Adrenal gland (tissue), 12 donors: Measurements from ENCODE around the gene TROAP. TPM values are rescaled to one million over a fixed set of nuclear protein-coding genes. Genes with fewer than 3 reads are reported as not detected.

Experiments used
- DNase-seq, 7 donors: peaks; one replicate each; pipeline ENCODE4 v3.0.0-alpha.2; 2019 to 2020
- H3K27ac ChIP-seq, 5 donors: fragments of 200-600 bp; sonication (generic) in 4 of 5; 1 replicate in 3 of 5; 2 replicates in 2 of 5; pipeline versions ENCODE4 v1.5.1 to v1.8.0; 2016 to 2020; ENCODE audit warnings: mild to moderate bottlenecking in 1 of 5
- H3K27me3 ChIP-seq: fragments of 200-600 bp; 2 replicates; pipeline ENCODE4 v1.8.0; 2021
- H3K36me3 ChIP-seq, 2 donors: fragments of 200-600 bp; replicated peaks in 1 of 2; 1 replicate in 1 of 2; 2 replicates in 1 of 2; pipeline versions ENCODE4 v1.5.1 to v1.8.0; 2018 to 2022
- H3K4me1 ChIP-seq, 2 donors: fragments of 200-600 bp; replicated peaks in 1 of 2; 1 replicate in 1 of 2; 2 replicates in 1 of 2; pipeline versions ENCODE4 v1.5.1 to v1.8.0; 2018 to 2021
- H3K4me3 ChIP-seq, 4 donors: fragments of 200-600 bp; sonication (generic) in 3 of 4; one replicate each; pipeline ENCODE4 v1.5.1; 2016 to 2018
- H3K9me3 ChIP-seq, 3 donors: fragments of 200-600 bp; sonication (generic) in 1 of 3; replicated peaks in 1 of 3; 1 replicate in 2 of 3; 2 replicates in 1 of 3; pipeline versions ENCODE4 v1.5.1 to v1.8.0; 2016 to 2021
- POLR2A ChIP-seq, 2 donors: fragments of 450-650 bp; IDR thresholded peaks; one replicate each; pipeline ENCODE4 v1.6.1; 2017; ENCODE audit warnings: antibody characterized with exemption in 2 of 2, mild to moderate bottlenecking in 2 of 2, moderate library complexity in 1 of 2
- WGBS, 4 donors: extraction: QIAGEN DNeasy Blood & Tissue Kit in 2 of 4; methylation state at CpG; one replicate each; pipeline versions ENCODE4 v1.1.5 to v1.1.7; 2013 to 2017; 5-methylcytosine and 5-hydroxymethylcytosine counted together
- intact Hi-C, 2 donors: fragments of 100-400 bp; cut with DNase I; formaldehyde crosslinking; loops; one replicate each; pipeline versions ENCODE4 v1.14.1 to v1.15.0; 2022 to 2023
- polyA plus RNA-seq, 3 donors: library from polyadenylated mRNA; stranded (reverse); fragments of 200-250 nt in 2 of 3; fragments of 350-450 nt in 1 of 3; fragmentation: Illumina TruSeq in 1 of 3; extraction: RNeasy Lipid Tissue Mini Kit (QIAGEN cat#74804) in 1 of 3; gene quantifications; one replicate each; pipeline ENCODE4 v1.2.3, GENCODE V29; 2013 to 2014
- total RNA-seq, 9 donors: library from RNA; depleted of rRNA in 4 of 9; stranded (reverse); fragments of >200 nt in 4 of 9; fragments of 120-200 nt in 1 of 9; fragmentation: NEBNext Ultra II Directional in 1 of 9; extraction: Animal tissue kit (Norgen Biotek cat#: 25700) in 1 of 9; gene quantifications; one replicate each; pipeline versions ENCODE4 v1.1.0 to v1.2.4, GENCODE V29; 2013 to 2023
- TF ChIP-seq, protein P1 (sequence below), 6 experiments: fragments of 450-650 bp in 4 of 6; fragments of 200-600 bp in 2 of 6; sonication (generic) in 1 of 6; IDR thresholded peaks; 1 replicate in 5 of 6; 2 replicates in 1 of 6; pipeline versions ENCODE4 v1.5.1 to v1.8.0; 2016 to 2021; ENCODE audit warnings: antibody characterized with exemption in 6 of 6, mild to moderate bottlenecking in 2 of 6, moderate library complexity in 1 of 6
- donor health status: healthy with polysubstance abuse.
- donor health status: Bipolar disorder and iron deficiency.
- donor health status: DM: yes; HTN: yes; CAD: no.
- donor health status: DM: no; HTN: no; CAD: no.
- donor health status: DM: no; HTN: no; CAD: no.
- donor health status: DM: yes; HTN: yes; CAD: no.

Gene TROAP
- total and polyA plus RNA-seq, 12 donors: 0.53 to 9.5 (median 1.8) TPM; not detected in 1

DNA sequence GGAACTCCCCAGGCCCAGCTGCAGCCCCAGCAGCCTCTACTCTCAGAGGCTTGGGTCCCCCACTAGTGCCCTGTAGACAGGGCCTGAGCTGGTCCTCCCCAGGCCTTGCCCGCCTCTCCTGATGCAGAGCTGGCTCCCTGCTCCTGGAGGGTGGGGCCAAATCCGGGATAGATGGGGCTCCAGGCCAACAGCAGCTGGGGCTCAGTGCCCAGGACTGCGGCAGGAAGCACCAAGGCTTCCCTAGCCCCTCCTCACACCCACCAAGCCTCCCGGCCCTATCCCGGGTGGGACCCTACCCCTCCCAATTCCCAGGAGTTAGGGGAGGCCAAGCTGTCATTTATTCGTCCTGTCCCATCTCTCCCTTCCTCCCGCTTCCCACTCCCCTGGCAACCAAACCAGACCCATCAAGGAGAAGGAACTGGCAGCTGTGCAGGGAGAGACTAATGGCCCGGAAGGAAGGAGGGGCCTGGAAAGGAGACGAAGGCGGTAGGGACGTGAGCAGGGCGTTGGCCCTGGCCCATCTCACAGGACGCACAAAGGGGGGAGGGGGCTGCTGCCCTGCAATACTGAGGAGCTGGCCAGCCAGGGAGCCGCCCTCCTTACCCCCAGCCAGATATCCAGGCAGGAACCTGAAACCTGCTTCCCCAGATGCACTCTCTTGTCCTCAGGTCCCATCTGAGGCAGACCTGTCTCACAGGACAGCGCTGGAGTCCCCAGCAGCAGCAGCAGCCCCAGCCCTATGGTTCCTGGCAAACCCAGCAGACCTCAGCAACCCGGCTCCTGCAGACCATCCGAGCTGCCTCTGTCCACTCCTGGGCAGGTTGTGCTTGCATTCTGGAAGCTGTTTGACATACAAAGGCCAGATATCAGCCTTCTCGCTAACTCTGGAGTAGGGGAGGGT lies 29.7 kb upstream of the TROAP start:
- Histone ChIP-seq H3K27ac (peak overlapping the region in 1 of 5 donors; percentile 38), H3K4me1 (peaks cover 15 to 17% of the 10 kb centered on the region in 2 donors), H3K36me3 (no peaks in the 10 kb centered on the region), H3K9me3 (no peaks in the 10 kb centered on the region), H3K4me3 (no peak overlapping the region), H3K27me3 (peaks cover 30% of the 10 kb centered on the region)
- TF ChIP-seq, protein P1, sequence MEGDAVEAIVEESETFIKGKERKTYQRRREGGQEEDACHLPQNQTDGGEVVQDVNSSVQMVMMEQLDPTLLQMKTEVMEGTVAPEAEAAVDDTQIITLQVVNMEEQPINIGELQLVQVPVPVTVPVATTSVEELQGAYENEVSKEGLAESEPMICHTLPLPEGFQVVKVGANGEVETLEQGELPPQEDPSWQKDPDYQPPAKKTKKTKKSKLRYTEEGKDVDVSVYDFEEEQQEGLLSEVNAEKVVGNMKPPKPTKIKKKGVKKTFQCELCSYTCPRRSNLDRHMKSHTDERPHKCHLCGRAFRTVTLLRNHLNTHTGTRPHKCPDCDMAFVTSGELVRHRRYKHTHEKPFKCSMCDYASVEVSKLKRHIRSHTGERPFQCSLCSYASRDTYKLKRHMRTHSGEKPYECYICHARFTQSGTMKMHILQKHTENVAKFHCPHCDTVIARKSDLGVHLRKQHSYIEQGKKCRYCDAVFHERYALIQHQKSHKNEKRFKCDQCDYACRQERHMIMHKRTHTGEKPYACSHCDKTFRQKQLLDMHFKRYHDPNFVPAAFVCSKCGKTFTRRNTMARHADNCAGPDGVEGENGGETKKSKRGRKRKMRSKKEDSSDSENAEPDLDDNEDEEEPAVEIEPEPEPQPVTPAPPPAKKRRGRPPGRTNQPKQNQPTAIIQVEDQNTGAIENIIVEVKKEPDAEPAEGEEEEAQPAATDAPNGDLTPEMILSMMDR (IDR thresholded peaks at IDR 0.05): no peak
- no peak for TF ChIP-seq POLR2A (IDR thresholded peaks at IDR 0.05)
- DNase-seq: peak in 1 of 7 donors; percentile 10
- 34 to 52% (median 47%) methylated on average over 7 to 18 of the region's 18 CpGs for WGBS, 4 donors
- intact Hi-C loops: no loop called here

DNA sequence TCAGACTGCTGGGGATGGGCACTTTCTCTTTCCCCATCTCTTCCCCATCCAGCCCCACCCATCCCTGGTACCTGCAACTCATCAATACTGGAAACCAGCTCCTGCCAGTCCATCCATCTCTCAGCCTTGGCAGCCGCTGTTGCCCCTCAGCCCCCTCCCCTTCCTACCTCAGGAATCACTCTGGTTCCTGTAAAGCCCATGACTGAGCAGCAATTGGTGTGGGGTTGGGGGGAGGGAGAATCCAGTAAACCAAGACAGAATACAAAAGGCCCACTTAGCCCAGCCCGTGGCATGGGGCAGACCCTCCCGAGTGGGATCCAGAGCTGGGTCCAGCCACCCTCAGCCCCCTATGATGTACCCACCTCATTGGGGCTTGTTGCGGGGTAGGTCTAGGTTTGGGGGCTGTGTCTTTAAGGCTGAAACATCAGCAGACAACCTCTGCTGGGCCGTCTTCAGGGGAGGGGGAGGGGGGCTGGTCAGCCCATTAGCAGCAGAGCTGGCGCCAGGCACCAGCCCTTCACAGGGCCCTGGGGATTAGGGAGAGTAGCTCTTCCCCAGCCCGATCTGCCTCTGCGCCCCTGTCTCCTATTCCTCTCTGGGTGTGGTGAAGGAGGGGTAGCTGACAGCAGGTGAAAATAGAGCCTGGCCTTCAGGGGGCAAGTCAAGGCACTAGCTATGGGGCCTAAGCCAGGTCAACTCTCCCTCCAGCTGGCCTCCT lies 28.8 kb upstream of the TROAP start:
- no peak overlapping the region for H3K4me3 ChIP-seq
- TF ChIP-seq POLR2A (IDR thresholded peaks at IDR 0.05): no peak
- TF ChIP-seq, protein P1 (IDR thresholded peaks at IDR 0.05): no peak
- peaks cover 15 to 17% of the 10 kb centered on the region in 2 donors for H3K4me1 ChIP-seq
- intact Hi-C loops: no loop called here
- WGBS, 4 donors: 76 to 80% (median 77%) methylated on average over 5 to 8 of the region's 8 CpGs
- no peaks in the 10 kb centered on the region for H3K9me3 ChIP-seq
- peak in 2 of 7 donors; percentile 8 to 48 for DNase-seq
- no peak overlapping the region for H3K27ac ChIP-seq
- peaks cover 39% of the 10 kb centered on the region for H3K27me3 ChIP-seq
- H3K36me3 ChIP-seq: no peaks in the 10 kb centered on the region

DNA sequence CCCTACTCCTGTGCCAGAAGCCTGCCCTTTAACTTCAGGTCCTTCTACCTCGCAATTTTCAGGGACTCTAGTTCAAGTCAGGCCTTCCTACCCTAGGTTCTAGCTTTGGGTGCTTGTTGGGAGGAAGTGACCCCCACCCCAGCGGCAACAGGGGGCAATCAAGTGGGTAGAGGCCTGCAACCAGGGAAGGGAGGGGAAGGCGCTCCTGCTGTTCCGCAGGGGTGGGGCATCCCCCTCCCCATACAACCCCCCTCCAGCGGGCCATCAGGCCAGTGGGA lies 28.3 kb upstream of the TROAP start:
- DNase-seq: peak in 1 of 7 donors; percentile 39
- no peak overlapping the region for H3K4me3 ChIP-seq
- H3K4me1 ChIP-seq: peaks cover 15 to 17% of the 10 kb centered on the region in 2 donors
- peaks cover 39% of the 10 kb centered on the region for H3K27me3 ChIP-seq
- H3K9me3 ChIP-seq: no peaks in the 10 kb centered on the region
- H3K27ac ChIP-seq: no peak overlapping the region
- TF ChIP-seq, protein P1 (IDR thresholded peaks at IDR 0.05): no peak
- no peak for TF ChIP-seq POLR2A (IDR thresholded peaks at IDR 0.05)
- 45 to 79% (median 60%) methylated on average over 1 to 5 of the region's 5 CpGs; no CpG with 5 or more reads in 1 of the 4 donors for WGBS, 4 donors
- no peaks in the 10 kb centered on the region for H3K36me3 ChIP-seq
- intact Hi-C loops: no loop called here
